GM12878 (cell line): ENCODE data around the gene CYSTM1. TPM values are rescaled to one million over a fixed set of nuclear protein-coding genes. Genes with fewer than 3 reads are reported as not detected.

ENCODE experiments used
- ATAC-seq: fragments of 200-7000 bp; cut with Tn5 transposase; 3 replicates; pipeline ENCODE4 v1.9.1; 2020; ENCODE audit warnings: mild to moderate bottlenecking, moderate library complexity
- BruUV-seq: library from RNA; stranded (reverse); fragments of 400-500 nt; replicated peaks from 2 replicates; lab custom pipeline; 2021; lab: Mats Ljungman, UMichigan
- CTCF ChIA-PET: fragments of 300-600 bp; sonication (Branson Sonifier 250); formaldehyde crosslinking; extraction: SDS; loops from one replicate; lab custom pipeline; 2021; ENCODE audit warnings: inconsistent platforms; lab: Yijun Ruan, JAX
- POLR2A ChIA-PET: fragments of 350-600 bp; formaldehyde crosslinking; extraction: SDS; loops from one replicate; lab custom pipeline; 2021; ENCODE audit warnings: inconsistent platforms; lab: Charles Lee
- RAD21 ChIA-PET: fragments of 300-600 bp; sonication (Branson Sonifier 250); formaldehyde crosslinking; loops from one replicate; lab custom pipeline; 2023; ENCODE audit warnings: antibody characterized with exemption; ENCODE audit not compliant: unreplicated experiment; lab: Charles Lee
- SMC1A ChIA-PET: fragments of 300-600 bp; sonication (Branson Sonifier 250); formaldehyde crosslinking; loops from one replicate; lab custom pipeline; 2023; ENCODE audit not compliant: unreplicated experiment, uncharacterized antibody; lab: Charles Lee
- DNase-seq: peaks from one replicate; pipeline ENCODE4 v3.0.0-alpha.2; 2011; ENCODE audit warnings: low read depth, low spot score
- FAIRE-seq: peaks from 3 replicates; lab custom pipeline; 2011; peaks lifted over from hg19 to GRCh38; lab: Jason Lieb, UNC
- H2AFZ ChIP-seq: 2 replicates; pipeline ENCODE4 v1.6.0; 2011; ENCODE audit warnings: low read depth, low read length, control low read depth; ENCODE audit not compliant: control insufficient read depth
- H3K27ac ChIP-seq: 2 replicates; pipeline ENCODE4 v1.5.1; 2011; ENCODE audit warnings: control low read depth; ENCODE audit not compliant: control insufficient read depth, insufficient read depth
- H3K27me3 ChIP-seq, 2 experiments: replicated peaks in 1 of 2; 2 replicates each; pipeline versions ENCODE4 v1.6.0 to v1.6.1; 2011; ENCODE audit warnings: low read length in 1 of 2; ENCODE audit not compliant: control insufficient read depth in 2 of 2, insufficient read depth in 2 of 2
- H3K36me3 ChIP-seq, 2 experiments: 2 replicates each; pipeline ENCODE4 v1.5.1; 2011; ENCODE audit warnings: low read length in 1 of 2; ENCODE audit not compliant: control insufficient read depth in 2 of 2, insufficient read depth in 2 of 2
- H3K4me1 ChIP-seq: 2 replicates; pipeline ENCODE4 v1.6.1; 2011; ENCODE audit warnings: mild to moderate bottlenecking, low read length, moderate library complexity, mixed read lengths; ENCODE audit not compliant: control insufficient read depth, insufficient read depth
- H3K4me2 ChIP-seq: 2 replicates; pipeline ENCODE4 v1.6.0; 2011; ENCODE audit warnings: control low read depth; ENCODE audit not compliant: control insufficient read depth, insufficient read depth
- H3K4me3 ChIP-seq: fragments of 200-600 bp; sonication (generic); 2 replicates; pipeline ENCODE4 v1.5.1; 2016
- H3K79me2 ChIP-seq: 2 replicates; pipeline ENCODE4 v1.6.0; 2011; ENCODE audit warnings: low read length; ENCODE audit not compliant: control insufficient read depth, insufficient read depth
- H3K9ac ChIP-seq: 2 replicates; pipeline ENCODE4 v1.8.0; 2011; ENCODE audit warnings: low read length, control low read depth, mixed read lengths; ENCODE audit not compliant: control insufficient read depth, insufficient read depth
- H3K9me3 ChIP-seq: replicated peaks from 3 replicates; pipeline ENCODE4 v1.5.1; 2011; ENCODE audit warnings: mild to moderate bottlenecking, low read length; ENCODE audit not compliant: control insufficient read depth, insufficient read depth
- H4K20me1 ChIP-seq: 2 replicates; pipeline ENCODE4 v1.6.0; 2011; ENCODE audit not compliant: control insufficient read depth, insufficient read depth
- ATF3 ChIP-seq: IDR thresholded peaks from 2 replicates; pipeline ENCODE4 v1.6.1; 2011; ENCODE audit warnings: low read depth, mild to moderate bottlenecking, low read length, moderate library complexity, borderline replicate concordance; ENCODE audit errors: extremely low read depth
- IRF4 ChIP-seq: IDR thresholded peaks from 2 replicates; pipeline ENCODE4 v1.6.1; 2011; ENCODE audit warnings: low read depth, low read length
- RBBP5 ChIP-seq: fragments of 200-600 bp; sonication (generic); conservative IDR thresholded peaks from 2 replicates; pipeline ENCODE4 v1.6.1; 2016
- USF1 ChIP-seq: IDR thresholded peaks from 2 replicates; pipeline ENCODE4 v1.6.1; 2011; ENCODE audit warnings: borderline replicate concordance, low read depth, mild to moderate bottlenecking, moderate library complexity, mixed read lengths, low read length; ENCODE audit not compliant: insufficient read depth; ENCODE audit errors: extremely low read length
- ZNF217 ChIP-seq: fragments of 450-650 bp; IDR thresholded peaks from 2 replicates; pipeline ENCODE4 v1.6.1; 2017; ENCODE audit warnings: antibody characterized with exemption, mild to moderate bottlenecking
- in situ Hi-C: fragments of 300-500 bp; cut with MboI; formaldehyde crosslinking; loops from 9 replicates; pipeline ENCODE4 v1.14.3; 2018; ENCODE audit warnings: mixed read lengths
- intact Hi-C: fragments of 100-400 bp; cut with micrococcal nuclease; formaldehyde crosslinking; loops from one replicate; pipeline ENCODE4 v1.14.2; 2022; ENCODE audit not compliant: unreplicated experiment
- polyA plus RNA-seq, 11 experiments: library from polyadenylated mRNA; depleted of rRNA in 4 of 11; unstranded in 6 of 11; stranded (reverse) in 5 of 11; fragments of >200 nt; fragmentation: Nextera tagmentation in 4 of 11; fragmentation: Illumina TruSeq in 1 of 11; extraction: Ambion mirVana in 4 of 11; extraction: Trizol in 1 of 11; gene quantifications; 1 replicate in 1 of 11; 2 replicates in 10 of 11; pipeline versions ENCODE4 v1.2.1 to v1.2.3, GENCODE V29; 2011 to 2016; ENCODE audit warnings: inconsistent platforms in 2 of 11, missing spikeins in 2 of 11, low read depth in 1 of 11
- total RNA-seq, 4 experiments: library from RNA; depleted of rRNA in 3 of 4; stranded (reverse); fragments of >200 nt in 3 of 4; fragmentation: Illumina TruSeq in 1 of 4; extraction: Trizol in 1 of 4; gene quantifications; 2 replicates each; pipeline versions ENCODE4 v1.2.1 to v1.2.3, GENCODE V29; 2013 to 2021

The CYSTM1 gene
- total and polyA plus RNA-seq, 10 of the 15 experiments (the other 5 are each of a cell fraction or from before 2014, with no cell fraction given), result 52.7 to 261 (median 98.7) TPM

GRCh38 chr5:140208065-140208464 lies 33.1 kb downstream of the CYSTM1 start:
- H4K20me1 ChIP-seq, result no peaks in the 10 kb centered on the region

More at GRCh38 chr5:140208065-140208464, 33.1 kb downstream of the CYSTM1 start:
- Histone ChIP-seq H3K27me3 (no peaks in the 10 kb centered on the region), H3K4me3 (no peak overlapping the region), H3K4me1 (peaks cover 9% of the 10 kb centered on the region), H3K79me2 (no peaks in the 10 kb centered on the region; the same call in 1 of the 2 replicates), H3K9ac (no peak overlapping the region), H3K9me3 (no peaks in the 10 kb centered on the region), H2AFZ (no peak overlapping the region), H3K36me3 (no peaks in the 10 kb centered on the region), H3K27ac (no peak overlapping the region), H3K4me2 (no peak overlapping the region)
- BruUV-seq, result no TSS peak
- DNase-seq (no peak), FAIRE-seq (no peak), ATAC-seq (no peak)
- CTCF ChIA-PET, result interaction anchor here (2.8 kb wide), 1 partner anchor 9 kb away, joined by 17 read pairs; no protein-coding TSS in a partner anchor
- in situ Hi-C loops (no loop called here), intact Hi-C loops (no loop called here)
- RAD21 ChIA-PET, result no interaction called here
- TF ChIP-seq ZNF217 (peak; percentile 38; the same call in 1 of the 2 replicates), USF1 (no peak), RBBP5 (no peak), ATF3 (no peak), IRF4 (no peak)
- SMC1A ChIA-PET, result interaction anchor here (1.4 kb wide), 2 partner anchors 12 to 23 kb away, joined by 4 to 10 read pairs; no protein-coding TSS in a partner anchor
- POLR2A ChIA-PET, result interaction anchor here (1.5 kb wide), 1 partner anchor 9 kb away, joined by 3 read pairs; no protein-coding TSS in a partner anchor
